Jurkat, Clone E6-1 (cell line): ENCODE results near the gene LDB1. TPM values are rescaled to one million over a fixed set of nuclear protein-coding genes. Genes with fewer than 3 reads are reported as not detected.

Source experiments
- DNase-seq: peaks from one replicate; pipeline ENCODE4 v3.0.0-alpha.2; 2011; ENCODE audit warnings: low read depth, low spot score
- H3K4me3 ChIP-seq: 2 replicates; pipeline ENCODE4 v1.5.1; 2011; ENCODE audit warnings: mild to moderate bottlenecking, low read length, control low read depth, moderate library complexity
- polyA plus RNA-seq: library from polyadenylated mRNA; unstranded; fragments of >200 nt; gene quantifications from one replicate; pipeline ENCODE4 v1.2.1, GENCODE V29; 2012; ENCODE audit warnings: missing spikeins; ENCODE audit not compliant: insufficient read length, insufficient read depth

LDB1 gene, protein sequence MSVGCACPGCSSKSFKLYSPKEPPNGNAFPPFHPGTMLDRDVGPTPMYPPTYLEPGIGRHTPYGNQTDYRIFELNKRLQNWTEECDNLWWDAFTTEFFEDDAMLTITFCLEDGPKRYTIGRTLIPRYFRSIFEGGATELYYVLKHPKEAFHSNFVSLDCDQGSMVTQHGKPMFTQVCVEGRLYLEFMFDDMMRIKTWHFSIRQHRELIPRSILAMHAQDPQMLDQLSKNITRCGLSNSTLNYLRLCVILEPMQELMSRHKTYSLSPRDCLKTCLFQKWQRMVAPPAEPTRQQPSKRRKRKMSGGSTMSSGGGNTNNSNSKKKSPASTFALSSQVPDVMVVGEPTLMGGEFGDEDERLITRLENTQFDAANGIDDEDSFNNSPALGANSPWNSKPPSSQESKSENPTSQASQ
- polyA plus RNA-seq: 75.5 TPM

DNA sequence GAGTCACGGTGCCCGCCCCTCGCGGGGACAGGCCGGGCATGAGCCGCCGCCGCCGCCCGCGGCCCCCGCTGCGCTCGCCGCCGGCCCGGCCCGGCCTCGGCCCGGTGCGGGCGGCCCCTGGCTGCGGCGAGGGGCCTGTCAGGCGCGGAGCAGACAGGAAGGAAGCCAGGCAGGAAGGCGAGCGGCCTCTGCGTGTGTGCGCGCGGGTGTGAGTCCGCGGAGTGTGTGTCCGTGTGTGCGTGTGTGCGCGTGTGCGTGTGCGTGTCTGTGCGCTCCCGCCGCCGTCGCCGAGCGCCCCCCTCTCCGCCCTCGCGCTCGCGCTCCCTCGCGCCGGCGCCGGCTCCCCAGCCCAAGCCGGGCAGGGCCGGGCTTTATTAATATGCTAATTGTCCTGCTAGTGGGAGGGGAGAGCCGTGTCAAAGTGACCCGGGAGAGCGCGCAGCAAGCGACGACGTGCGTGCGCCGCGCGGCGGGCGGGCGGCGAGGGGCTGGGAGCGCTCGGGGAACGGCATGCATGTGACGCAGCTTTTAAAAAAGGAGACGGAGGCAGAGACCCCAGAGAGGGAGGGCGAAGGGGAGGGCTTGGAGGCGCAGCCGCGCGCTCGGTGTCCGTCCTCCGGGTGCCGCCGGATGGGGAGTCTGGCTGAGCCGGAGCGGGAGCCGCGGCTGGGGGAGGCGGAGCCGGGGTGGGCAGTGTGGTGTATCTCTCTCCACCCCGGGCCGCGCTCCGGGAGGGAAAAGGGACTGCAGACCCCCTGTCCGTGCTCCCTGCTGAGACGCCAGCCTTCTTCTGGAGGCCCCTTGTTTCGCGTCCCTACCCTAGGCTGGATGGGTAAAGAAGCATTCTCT lies at the start of gene LDB1:
TSS of gene LDB1 (minus strand) at position 227 of the 849 bp plus-strand sequence. CDS start 258 bp downstream, outside the sequence.
- peak within 1 kb of the TSS; percentile 82 for H3K4me3 ChIP-seq
- DNase-seq: peak; percentile 54

DNA sequence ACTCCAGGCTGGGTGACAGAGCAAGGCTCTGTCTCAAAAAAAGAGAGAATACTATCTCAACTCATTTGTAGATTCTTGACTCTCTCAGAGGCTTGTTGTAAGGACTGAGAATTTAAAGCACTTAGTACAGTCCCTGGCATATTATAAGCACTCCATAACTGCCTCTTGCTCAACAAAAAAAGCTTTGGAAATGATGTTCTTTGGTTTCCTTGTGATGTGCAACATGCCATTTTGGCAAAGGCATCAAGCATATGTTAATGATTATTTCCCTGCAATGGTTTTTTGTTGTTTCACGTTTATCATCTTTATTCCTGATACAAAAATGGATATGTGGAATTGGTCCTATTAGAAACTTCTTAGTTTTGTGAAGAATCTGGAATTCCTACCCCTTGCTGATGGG lies 47.7 kb upstream of the LDB1 start:
- no peak for DNase-seq
- no peak overlapping the region for H3K4me3 ChIP-seq

DNA sequence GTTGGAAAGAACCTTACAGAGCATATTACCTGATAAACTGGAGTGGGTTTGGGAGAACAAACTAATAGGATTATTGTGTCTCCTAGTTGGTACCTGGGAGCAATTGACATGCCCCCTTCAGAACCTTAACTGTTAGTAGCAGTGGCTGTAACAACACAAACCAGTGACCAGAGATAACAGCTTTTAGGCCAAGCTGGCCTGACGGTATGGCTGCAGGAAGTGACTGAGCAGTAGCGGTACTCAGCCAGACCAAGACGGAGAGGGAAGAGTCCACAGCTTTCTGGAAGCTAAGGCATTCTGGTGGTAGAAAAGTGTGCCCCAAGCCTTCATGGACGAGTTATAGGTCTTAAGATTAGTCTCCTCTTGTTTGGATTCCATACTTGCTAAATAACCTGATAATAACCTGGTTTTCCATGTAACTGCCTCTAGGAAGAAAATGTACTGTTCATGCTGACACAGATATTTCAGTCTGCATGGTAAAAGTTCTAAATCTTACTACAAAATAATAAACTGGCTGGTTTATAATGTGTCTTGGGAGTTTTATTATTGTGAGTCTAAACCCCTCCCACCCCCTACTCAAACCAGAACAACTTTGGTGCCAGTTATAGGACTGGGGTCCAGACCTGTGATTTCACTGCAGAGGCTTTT lies 43.3 kb upstream of the LDB1 start:
- H3K4me3 ChIP-seq: no peak overlapping the region
- DNase-seq: no peak

DNA sequence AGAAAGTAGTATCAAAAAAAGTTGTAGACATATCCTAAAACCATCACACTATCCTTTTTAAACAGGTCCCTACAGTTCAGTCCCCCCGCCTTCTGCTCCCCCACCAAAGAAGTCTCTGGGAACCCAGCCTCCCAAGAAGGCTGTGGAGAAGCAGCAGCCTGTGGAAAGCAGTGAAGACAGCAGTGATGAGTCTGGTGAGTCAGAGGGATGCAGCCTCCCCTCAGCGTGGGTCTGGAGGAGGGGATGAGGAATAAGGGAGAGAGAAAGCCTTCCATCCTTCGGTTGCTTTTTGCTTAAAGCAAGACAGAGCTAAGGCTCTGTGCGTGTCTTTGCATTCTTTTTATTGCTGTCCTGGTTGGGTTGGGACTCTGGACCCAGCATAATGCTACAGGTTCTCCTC lies 39.7 kb upstream of the LDB1 start:
- H3K4me3 ChIP-seq: no peak overlapping the region
- no peak for DNase-seq

DNA sequence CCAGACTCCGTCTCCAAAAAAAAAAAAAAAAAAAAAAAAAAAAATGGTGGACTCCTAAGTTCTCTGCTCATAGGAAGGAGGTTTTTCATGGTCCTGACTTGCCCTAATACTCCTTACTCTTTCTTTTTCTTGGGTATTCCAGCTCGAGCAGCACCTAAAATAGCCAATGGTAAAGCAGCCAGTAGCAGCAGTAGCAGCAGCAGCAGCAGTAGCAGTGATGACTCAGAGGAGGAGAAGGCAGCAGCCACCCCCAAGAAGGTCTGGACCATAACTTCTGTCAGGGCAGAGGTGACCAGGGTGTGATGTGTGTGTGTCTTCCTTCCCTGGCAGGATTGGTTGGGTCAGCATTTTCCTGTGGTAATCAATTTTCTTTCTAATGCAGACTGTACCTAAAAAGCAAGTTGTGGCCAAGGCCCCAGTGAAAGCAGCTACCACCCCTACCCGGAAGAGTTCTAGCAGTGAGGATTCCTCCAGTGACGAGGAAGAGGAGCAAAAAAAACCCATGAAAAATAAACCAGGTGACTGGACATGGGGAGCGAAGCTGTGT lies 39.0 kb upstream of the LDB1 start:
- H3K4me3 ChIP-seq: no peak overlapping the region
- no peak for DNase-seq

DNA sequence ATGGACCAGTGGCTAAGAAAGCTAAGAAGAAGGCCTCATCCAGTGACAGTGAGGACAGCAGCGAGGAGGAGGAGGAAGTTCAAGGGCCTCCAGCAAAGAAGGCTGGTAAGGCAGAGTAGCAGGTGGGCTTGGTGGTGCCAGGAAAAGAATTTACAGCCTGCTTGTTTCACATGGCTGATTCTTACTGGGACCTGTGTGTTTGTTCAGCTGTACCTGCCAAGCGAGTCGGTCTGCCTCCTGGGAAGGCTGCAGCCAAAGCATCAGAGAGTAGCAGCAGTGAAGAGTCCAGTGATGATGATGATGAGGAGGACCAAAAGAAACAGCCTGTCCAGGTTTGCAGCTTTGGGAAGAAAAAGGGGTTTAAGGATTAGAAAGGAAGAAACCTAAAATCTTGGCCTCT lies 37.1 kb upstream of the LDB1 start:
- DNase-seq: no peak

DNA sequence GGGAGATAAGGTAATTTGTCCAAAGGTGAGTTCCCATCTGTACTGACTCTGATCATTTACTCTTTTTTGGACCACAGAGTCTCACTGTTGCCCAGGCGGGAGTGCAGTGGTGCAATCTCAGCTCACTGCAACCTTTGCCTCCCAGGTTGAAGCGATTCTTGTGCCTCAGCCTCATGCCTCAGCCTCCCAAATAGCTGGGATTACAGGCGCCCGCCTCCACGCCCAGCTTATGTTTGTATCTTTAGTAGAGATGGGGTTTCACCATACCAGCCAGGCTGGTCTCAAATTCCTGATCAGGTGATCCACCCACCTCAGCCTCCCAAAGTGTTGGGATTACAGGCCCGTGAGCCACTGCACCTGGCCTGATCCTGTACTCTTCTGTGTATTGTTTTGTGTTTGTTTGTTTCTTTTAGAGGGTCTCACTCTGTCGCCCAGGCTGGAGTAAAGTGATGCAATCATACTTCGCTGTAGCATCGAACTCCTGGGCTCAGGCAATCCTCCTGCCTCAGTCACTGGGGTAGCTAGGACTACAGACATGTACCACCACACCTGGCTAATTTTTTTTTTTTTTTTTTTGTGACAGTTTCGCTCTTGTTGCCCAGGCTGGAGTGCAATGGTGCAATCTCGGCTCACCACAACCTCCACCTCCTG lies 34.4 kb upstream of the LDB1 start:
- no peak overlapping the region for H3K4me3 ChIP-seq
- no peak for DNase-seq

More for the DNA sequence above, 37.1 kb upstream of the LDB1 start:
- no peak overlapping the region for H3K4me3 ChIP-seq

DNA sequence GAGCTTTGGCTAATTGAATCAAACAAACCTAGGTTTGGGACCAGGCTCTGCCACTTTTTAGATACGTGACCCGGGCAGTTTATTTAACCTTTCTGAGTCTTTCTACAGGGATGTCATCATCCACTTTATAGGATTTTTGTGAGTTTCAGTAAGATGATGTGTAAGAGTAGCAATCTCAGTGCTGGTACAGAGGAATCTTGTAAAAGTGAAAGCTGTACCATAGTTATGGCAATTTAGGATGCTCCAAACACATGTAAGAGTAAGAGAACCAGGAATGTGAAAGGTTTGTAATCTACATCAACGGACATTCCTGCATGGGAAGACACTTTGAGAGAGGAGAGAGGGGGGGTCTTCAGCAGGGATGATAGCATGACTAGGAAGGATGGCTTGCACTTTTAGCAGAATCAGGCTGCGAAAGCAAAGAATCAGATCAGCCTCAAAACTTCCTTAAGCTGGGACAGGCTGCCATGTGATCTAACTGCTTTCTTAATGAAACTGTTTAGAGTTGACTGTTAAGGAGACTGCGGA lies 33.0 kb upstream of the LDB1 start:
- H3K4me3 ChIP-seq: peak overlapping the region; percentile 99
- no peak for DNase-seq

DNA sequence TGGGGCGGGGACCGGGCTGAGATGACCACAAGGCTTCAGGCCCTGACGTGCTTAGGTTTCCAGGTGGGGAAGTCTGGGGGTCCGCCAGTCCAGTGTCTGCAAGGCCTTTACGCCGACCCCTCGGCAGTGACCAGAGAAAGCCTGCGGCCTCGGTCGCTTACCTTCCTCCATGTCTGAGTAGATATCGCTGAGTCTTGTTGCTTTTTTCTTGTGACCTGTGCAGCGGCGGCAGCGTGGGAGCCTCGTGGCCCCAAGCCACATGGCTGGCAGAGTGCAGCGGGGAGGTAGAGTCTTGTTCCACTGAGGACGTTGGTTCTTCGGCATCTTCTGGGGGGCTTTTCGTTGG lies 32.4 kb upstream of the LDB1 start:
- peak overlapping the region; percentile 99 for H3K4me3 ChIP-seq
- no peak for DNase-seq

DNA sequence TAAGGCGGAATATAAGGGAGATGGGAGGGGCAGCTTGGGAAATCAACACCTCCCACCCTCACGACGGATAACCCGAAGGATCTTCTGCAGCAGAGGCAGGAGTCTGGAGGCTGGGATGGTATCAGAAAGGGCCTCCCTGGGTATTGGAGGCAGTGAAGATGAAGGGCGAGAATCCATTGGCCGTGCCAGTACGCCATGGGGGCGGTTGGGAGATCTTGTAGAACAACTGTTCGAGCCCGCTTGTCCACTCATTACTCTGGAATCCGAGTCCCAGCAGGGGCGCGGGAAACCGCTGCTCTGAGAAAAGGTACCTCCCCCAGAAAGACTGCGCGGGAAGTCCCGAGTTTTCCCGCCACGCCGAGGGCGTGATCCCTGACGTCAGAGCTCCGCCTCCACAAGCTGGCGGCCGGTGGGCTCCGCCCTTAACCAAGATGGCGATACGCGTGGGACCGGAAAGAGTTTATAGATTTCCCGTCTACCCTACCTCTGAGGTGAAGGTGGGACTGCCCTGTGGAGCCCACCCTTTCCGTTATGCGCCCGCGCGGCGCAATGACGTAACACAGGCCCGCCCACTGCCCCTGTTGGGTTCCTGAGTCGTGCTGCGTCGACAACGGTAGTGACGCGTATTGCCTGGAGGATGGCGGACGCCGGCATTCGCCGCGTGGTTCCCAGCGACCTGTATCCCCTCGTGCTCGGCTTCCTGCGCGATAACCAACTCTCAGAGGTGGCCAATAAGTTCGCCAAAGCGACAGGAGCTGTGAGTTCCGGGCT lies 31.8 kb upstream of the LDB1 start, which contains the start of gene NOLC1:
TSS of gene NOLC1 (plus strand) at position 616 of the 771 bp plus-strand sequence. CDS start at position 638, 22 bp downstream.
- peak; percentile 99 for DNase-seq
- H3K4me3 ChIP-seq: peak within 1 kb of the TSS; percentile 99

DNA sequence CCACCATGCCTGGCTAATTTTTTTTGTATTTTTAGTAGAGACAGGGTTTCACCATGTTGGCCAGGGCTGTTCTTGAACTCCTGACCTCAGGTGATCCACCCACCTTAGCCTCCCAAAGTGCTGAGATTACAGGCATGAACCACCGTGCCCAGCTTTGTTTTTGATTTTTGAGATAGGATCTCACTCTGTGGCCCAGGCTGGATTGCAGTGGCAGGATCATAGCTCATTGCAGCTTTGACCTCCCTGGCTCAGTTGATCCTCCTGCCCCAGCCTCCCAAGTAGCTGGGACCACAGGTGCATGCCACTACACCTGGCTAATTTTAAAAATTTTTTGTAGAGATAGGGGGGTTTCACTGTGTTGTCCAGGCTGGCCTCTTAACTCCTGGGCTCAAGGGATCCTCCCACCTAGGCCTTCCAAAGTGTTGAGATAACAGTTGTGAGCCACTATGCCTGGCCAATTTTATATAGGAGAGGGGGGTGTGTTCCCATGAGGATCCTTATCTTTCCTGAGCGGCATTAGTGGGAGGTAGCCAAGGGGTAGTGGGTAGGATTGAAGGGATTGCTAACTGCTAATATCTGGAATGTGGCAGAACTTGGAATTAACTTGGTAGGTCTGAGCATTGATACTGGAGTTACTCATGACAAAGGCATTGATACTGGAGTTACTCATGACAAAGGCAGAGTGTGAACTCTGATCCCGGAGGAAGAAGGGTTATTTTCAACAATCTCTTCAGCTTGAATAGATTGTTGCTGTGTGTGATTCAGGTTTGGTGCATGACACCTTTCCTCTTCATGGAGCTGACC lies 31.0 kb upstream of the LDB1 start:
- peak overlapping the region; percentile 43 for H3K4me3 ChIP-seq
- DNase-seq: no peak

DNA sequence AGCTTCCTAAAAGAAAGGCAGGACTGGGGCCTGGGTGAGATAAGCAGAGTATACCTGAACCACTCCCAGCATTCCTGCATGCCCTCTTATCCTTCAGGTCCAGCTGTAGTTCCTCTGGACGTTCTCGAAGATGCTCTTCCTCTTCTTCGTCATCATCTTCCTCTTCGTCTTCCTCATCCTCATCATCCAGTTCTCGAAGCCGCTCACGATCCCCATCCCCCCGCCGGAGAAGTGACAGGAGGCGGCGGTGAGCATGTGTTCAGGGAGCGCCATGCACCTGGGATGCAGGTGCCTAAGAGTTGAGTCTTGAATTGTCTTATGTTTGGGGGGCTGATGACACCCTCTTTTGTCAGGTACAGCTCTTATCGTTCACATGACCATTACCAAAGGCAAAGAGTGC lies 28.1 kb upstream of the LDB1 start:
- no peak for DNase-seq

DNA sequence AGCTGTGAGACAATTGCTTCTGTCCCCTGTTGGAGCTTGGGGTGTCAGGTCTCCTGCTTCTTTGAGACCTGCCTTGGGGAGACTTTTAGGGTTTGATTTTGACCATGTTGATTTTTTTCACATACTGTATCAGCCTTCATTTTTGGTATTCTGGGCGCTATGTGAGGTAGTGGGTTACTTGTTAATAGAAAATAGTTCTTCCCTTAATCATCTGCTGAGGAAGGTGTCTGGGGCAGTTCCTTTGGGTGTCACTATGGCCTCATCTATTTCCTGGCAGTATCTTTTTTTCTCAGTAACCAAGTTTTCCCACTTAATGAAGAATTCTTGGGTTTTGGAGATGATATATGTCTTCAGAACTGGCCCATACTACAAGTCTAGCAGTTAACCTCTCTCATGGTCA lies 27.4 kb upstream of the LDB1 start:
- no peak overlapping the region for H3K4me3 ChIP-seq
- DNase-seq: no peak

More for the DNA sequence above, 28.1 kb upstream of the LDB1 start:
- no peak overlapping the region for H3K4me3 ChIP-seq

DNA sequence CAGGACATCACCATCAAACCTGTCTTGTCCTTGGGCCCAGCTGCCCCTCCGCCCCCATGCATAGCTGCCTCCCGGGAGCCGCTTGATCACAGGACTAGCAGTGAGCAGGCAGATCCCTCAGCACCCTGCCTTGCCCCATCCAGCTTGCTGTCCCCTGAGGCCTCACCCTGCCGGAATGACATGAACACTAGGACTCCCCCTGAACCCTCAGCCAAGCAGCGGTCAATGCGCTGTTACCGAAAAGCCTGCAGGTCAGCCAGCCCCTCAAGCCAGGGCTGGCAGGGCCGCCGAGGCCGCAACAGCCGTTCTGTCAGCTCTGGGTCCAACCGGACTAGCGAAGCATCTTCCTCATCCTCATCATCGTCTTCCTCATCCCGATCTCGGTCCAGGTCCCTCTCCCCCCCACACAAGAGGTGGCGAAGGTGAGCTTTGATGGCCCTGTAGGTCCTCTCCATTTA lies 26.8 kb upstream of the LDB1 start:
- no peak overlapping the region for H3K4me3 ChIP-seq
- no peak for DNase-seq

DNA sequence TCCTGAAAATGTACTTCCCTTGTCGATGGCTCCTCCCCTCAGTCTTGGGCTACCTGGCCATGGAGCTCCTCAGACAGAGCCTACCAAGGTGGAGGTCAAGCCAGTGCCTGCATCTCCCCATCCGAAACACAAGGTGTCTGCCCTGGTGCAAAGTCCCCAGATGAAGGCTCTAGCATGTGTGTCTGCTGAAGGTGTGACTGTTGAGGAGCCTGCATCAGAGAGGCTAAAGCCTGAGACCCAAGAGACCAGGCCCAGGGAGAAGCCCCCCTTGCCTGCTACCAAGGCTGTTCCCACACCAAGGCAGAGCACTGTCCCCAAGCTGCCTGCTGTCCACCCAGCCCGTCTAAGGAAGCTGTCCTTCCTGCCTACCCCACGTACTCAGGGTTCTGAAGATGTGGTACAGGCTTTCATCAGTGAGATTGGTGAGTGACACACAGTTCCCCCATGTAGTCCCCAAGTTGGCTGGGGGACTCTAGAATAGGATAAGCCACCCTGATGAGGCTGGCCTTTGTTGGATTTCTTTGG lies 21.5 kb upstream of the LDB1 start:
- no peak for DNase-seq
- H3K4me3 ChIP-seq: no peak overlapping the region

DNA sequence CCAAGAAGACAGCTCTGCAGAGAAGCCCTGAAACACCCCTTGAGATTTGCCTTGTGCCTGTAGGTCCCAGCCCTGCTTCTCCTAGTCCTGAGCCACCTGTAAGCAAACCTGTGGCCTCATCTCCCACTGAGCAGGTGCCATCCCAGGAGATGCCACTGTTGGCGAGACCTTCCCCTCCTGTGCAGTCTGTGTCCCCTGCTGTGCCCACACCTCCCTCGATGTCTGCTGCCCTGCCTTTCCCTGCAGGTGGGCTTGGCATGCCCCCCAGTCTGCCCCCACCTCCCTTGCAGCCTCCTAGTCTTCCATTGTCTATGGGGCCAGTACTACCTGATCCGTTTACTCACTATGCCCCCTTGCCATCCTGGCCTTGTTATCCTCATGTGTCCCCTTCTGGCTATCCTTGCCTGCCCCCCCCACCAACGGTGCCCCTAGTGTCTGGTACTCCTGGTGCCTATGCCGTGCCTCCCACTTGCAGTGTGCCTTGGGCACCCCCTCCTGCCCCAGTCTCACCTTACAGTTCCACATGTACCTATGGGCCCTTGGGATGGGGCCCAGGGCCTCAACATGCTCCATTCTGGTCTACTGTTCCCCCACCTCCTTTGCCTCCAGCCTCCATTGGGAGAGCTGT lies 20.9 kb upstream of the LDB1 start:
- DNase-seq: no peak
- H3K4me3 ChIP-seq: no peak overlapping the region
